ENCODE results near the gene OR5AC2. TPM values are rescaled to one million over a fixed set of nuclear protein-coding genes. Genes with fewer than 3 reads are reported as not detected.

Gene OR5AC2
- total and polyA plus RNA-seq, 2 of the 13 experiments (the other 11 are each of a cell fraction or from before 2014, with no cell fraction given), result not detected

- no TSS peak for BruUV-seq (replicated peaks)
- POLR2A ChIA-PET, result no interaction called here
- H3K4me2 ChIP-seq (ENCODE audit: low read depth, low read length), result no peak overlapping the region
- H4K20me1 ChIP-seq (ENCODE audit: insufficient read depth, low read length), result no peaks in the 10 kb centered on the region
- TF ChIP-seq ZFP90 (CRISPR knock-in tag; IDR thresholded peaks at IDR 0.05; ENCODE audit: borderline replicate concordance) (no peak), TRIM22 (IDR thresholded peaks at IDR 0.05) (no peak), ZNF207 (IDR thresholded peaks at IDR 0.05; ENCODE audit: borderline replicate concordance) (no peak), ZMAT3 (CRISPR knock-in tag; conservative IDR thresholded peaks at IDR 0.05) (no peak), FOXJ3 (CRISPR knock-in tag; IDR thresholded peaks at IDR 0.05; ENCODE audit: borderline replicate concordance) (no peak), ZNF143 (CRISPR knock-in tag; IDR thresholded peaks at IDR 0.05) (no peak), ZNF331 (CRISPR knock-in tag; IDR thresholded peaks at IDR 0.05) (no peak), ZNF3 (CRISPR knock-in tag; IDR thresholded peaks at IDR 0.05) (no peak), SMAD9 (CRISPR knock-in tag; IDR thresholded peaks at IDR 0.05) (no peak), ZNF780A (CRISPR knock-in tag; IDR thresholded peaks at IDR 0.05) (no peak)
- intact Hi-C loops (cut with micrococcal nuclease; ENCODE audit: unreplicated experiment), result no loop called here
- no peaks in the 10 kb centered on the region for H3K79me2 ChIP-seq (ENCODE audit: insufficient read depth, low read length)
- no peak overlapping the region for H3K9ac ChIP-seq (ENCODE audit: insufficient read depth, low read depth, low read length)
- WGBS (ENCODE audit: low lambda C conversion rate), result 0% methylated on average over 1 of the region's 1 CpG
- FAIRE-seq (no peak), ATAC-seq (no peak), DNase-seq (ENCODE audit: low spot score) (no peak)
- H2AFZ ChIP-seq (ENCODE audit: low read length), result no peak overlapping the region
- no peaks in the 10 kb centered on the region for H3K27me3 ChIP-seq (ENCODE audit: control insufficient read depth in 1 of 2, insufficient read depth in 2 of 2, low read length in 2 of 2)
- H3K27ac ChIP-seq (ENCODE audit: extremely low read length, insufficient read depth, low read length), result no peak overlapping the region
- H3K4me1 ChIP-seq (ENCODE audit: insufficient read depth, low read length), result no peaks in the 10 kb centered on the region
- in situ Hi-C loops (cut with HindIII; ENCODE audit: extremely low pct_ligation_motif_present, low pct_unique_long_range_greater_than_20kb), result no loop called here
- no peaks in the 10 kb centered on the region for H3K36me3 ChIP-seq (replicated peaks in 1 of 2; ENCODE audit: control insufficient read depth in 1 of 2, insufficient read depth in 2 of 2, low read length in 2 of 2)
- CTCF ChIA-PET (ENCODE audit: low intra/inter-chr PET ratio, low total read pairs), result no interaction called here
- H3K4me3 ChIP-seq (replicated peaks in 1 of 3; ENCODE audit: insufficient read depth in 1 of 3, low read depth in 2 of 3, low read length in 3 of 3), result no peak overlapping the region
- no peaks in the 10 kb centered on the region for H3K9me3 ChIP-seq (ENCODE audit: low read length)
Observed at GRCh38 chr3:98057631-98058030, 29.3 kb upstream of the OR5AC2 start.
